Stomach (tissue), 9 donors: Measurements from ENCODE around the gene NXPH2. TPM values are rescaled to one million over a fixed set of nuclear protein-coding genes. Genes with fewer than 3 reads are reported as not detected.
"Not testable (repeated sequence)": the region's sequence is repeated elsewhere in the genome, so short reads cannot be mapped to it uniquely, and the experiment has no call there.

Source experiments
- DNase-seq, 2 donors: peaks; one replicate each; pipeline versions ENCODE4 v3.0.0 to v3.0.0-alpha.2; 2013 to 2019
- H3K27ac ChIP-seq, 5 donors: fragments of 200-600 bp in 4 of 5; sonication (generic) in 4 of 5; one replicate each; pipeline ENCODE4 v1.5.1; 2013 to 2019; ENCODE audit warnings: mild to moderate bottlenecking in 1 of 5, moderate library complexity in 1 of 5
- H3K27me3 ChIP-seq, 3 donors: fragments of 200-600 bp; sonication (generic); one replicate each; pipeline ENCODE4 v1.5.1; 2017 to 2019; ENCODE audit warnings: mixed run types in 1 of 3
- H3K36me3 ChIP-seq, 4 donors: fragments of 200-600 bp; sonication (generic); 1 replicate in 3 of 4; 2 replicates in 1 of 4; pipeline ENCODE4 v1.5.1; 2016 to 2019
- H3K4me1 ChIP-seq, 4 donors: fragments of 200-600 bp; sonication (generic); one replicate each; pipeline ENCODE4 v1.5.1; 2016 to 2019
- H3K4me3 ChIP-seq, 4 donors: fragments of 200-600 bp; sonication (generic) in 3 of 4; one replicate each; pipeline ENCODE4 v1.5.1; 2016 to 2019; ENCODE audit warnings: mild to moderate bottlenecking in 1 of 4
- H3K9me3 ChIP-seq, 4 donors: fragments of 200-600 bp; sonication (generic); one replicate each; pipeline ENCODE4 v1.5.1; 2016 to 2019
- EP300 ChIP-seq: sonication (generic); formaldehyde crosslinking; IDR thresholded peaks from one replicate; pipeline ENCODE4 v1.6.1; 2017; ENCODE audit warnings: antibody characterized with exemption
- POLR2A ChIP-seq, 4 donors: fragments of 450-650 bp; IDR thresholded peaks; one replicate each; pipeline ENCODE4 v1.6.1; 2016; ENCODE audit warnings: antibody characterized with exemption in 4 of 4, control low read depth in 2 of 4, mild to moderate bottlenecking in 1 of 4, moderate library complexity in 1 of 4
- POLR2AphosphoS5 ChIP-seq, 3 donors: sonication (generic); formaldehyde crosslinking; IDR thresholded peaks; one replicate each; pipeline ENCODE4 v1.6.1; 2016; ENCODE audit warnings: antibody characterized with exemption in 3 of 3
- WGBS, 5 donors: extraction: QIAGEN DNeasy Blood & Tissue Kit in 3 of 5; methylation state at CpG; one replicate each; pipeline versions ENCODE4 v1.1.5 to v1.1.7; 2013 to 2018; 5-methylcytosine and 5-hydroxymethylcytosine counted together
- intact Hi-C: fragments of 100-400 bp; cut with DNase I; formaldehyde crosslinking; loops from one replicate; pipeline ENCODE4 v1.15.1; 2023; ENCODE audit warnings: low total_unique reads
- polyA plus RNA-seq, 3 donors: library from polyadenylated mRNA; stranded (reverse); fragments of 200-250 nt; gene quantifications; one replicate each; pipeline ENCODE4 v1.2.3, GENCODE V29; 2013
- total RNA-seq, 5 donors: library from RNA; depleted of rRNA; stranded (reverse); fragments of >200 nt; gene quantifications; one replicate each; pipeline versions ENCODE4 v1.1.0 to v1.2.3, GENCODE V29; 2014 to 2016
- TF ChIP-seq, protein P1 (sequence below), 7 experiments: fragments of 450-650 bp in 4 of 7; fragments of 200-600 bp in 3 of 7; sonication (generic) in 3 of 7; IDR thresholded peaks; one replicate each; pipeline ENCODE4 v1.5.1; 2016 to 2019; ENCODE audit warnings: antibody characterized with exemption in 7 of 7, control low read depth in 2 of 7, mild to moderate bottlenecking in 1 of 7
- donor health status: healthy with polysubstance abuse.
- donor health status: Bipolar disorder and iron deficiency.
- donor health status: healthy.

NXPH2 gene
- total and polyA plus RNA-seq, 8 donors: 1.1 TPM; not detected in 7

DNA sequence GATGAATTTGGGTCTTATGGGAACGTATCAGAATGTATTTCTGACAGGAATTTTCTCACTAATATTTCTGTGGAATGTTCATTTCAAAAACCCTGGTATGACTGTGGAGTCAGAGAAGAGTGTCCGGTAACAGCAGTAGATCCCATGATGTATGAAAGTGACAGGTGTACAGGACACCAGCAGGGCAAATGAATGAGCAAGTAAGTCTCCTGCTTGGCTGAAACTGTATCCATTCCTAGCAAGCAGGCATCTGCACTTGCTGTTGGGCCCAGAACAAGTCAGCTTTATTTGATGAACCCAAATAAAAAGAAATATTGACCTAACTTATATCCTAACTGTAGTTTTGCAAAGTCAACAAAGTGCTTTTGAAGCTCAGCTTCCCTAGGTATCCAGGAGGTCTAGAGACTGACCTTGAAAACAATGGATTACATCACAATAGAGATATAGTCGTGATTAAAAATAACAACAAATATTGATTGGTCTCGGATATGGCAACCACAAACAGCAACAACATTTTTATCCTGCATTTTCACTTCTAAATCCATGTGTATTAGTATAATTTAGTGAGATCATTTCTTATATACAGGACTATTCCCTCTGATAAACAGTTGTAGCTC is 37.6 kb downstream of the NXPH2 start:
- intact Hi-C loops: no loop called here

DNA sequence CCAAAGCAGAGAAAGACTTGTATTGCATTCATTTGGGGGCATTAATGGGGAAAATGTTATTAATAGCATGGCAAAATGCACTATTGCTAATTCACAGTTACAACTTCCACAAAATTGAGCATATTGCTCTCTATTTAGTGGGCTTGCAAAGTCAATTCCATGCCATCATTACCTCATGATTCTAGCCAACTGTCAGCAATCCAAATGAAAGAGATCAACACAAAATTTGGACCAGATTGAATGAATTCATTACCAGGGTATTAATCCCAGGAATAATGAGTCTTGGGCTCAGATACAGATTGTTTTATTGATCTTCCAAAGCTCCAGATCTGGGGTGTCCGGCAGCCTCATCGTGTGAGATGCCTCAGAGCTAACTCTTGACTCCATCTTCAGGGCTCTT is 38.3 kb downstream of the NXPH2 start:
- Histone ChIP-seq H3K4me1 (no peaks in the 10 kb centered on the region), H3K4me3 (no peak overlapping the region), H3K27me3 (no peaks in the 10 kb centered on the region), H3K36me3 (no peaks in the 10 kb centered on the region), H3K27ac (no peak overlapping the region), H3K9me3 (peaks cover 0 to 7% (median 3%) of the 10 kb centered on the region in 4 donors)
- intact Hi-C loops: no loop called here
- DNase-seq: no peak
- TF ChIP-seq, protein P1, sequence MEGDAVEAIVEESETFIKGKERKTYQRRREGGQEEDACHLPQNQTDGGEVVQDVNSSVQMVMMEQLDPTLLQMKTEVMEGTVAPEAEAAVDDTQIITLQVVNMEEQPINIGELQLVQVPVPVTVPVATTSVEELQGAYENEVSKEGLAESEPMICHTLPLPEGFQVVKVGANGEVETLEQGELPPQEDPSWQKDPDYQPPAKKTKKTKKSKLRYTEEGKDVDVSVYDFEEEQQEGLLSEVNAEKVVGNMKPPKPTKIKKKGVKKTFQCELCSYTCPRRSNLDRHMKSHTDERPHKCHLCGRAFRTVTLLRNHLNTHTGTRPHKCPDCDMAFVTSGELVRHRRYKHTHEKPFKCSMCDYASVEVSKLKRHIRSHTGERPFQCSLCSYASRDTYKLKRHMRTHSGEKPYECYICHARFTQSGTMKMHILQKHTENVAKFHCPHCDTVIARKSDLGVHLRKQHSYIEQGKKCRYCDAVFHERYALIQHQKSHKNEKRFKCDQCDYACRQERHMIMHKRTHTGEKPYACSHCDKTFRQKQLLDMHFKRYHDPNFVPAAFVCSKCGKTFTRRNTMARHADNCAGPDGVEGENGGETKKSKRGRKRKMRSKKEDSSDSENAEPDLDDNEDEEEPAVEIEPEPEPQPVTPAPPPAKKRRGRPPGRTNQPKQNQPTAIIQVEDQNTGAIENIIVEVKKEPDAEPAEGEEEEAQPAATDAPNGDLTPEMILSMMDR (IDR thresholded peaks at IDR 0.05): no peak
- TF ChIP-seq POLR2AphosphoS5 (IDR thresholded peaks at IDR 0.05) (no peak), EP300 (no peak), POLR2A (IDR thresholded peaks at IDR 0.05) (no peak)
- WGBS, 5 donors: 93 to 96% (median 96%) methylated on average over 2 of the region's 2 CpGs

More for the DNA sequence above, 37.6 kb downstream of the NXPH2 start:
- Histone ChIP-seq H3K9me3 (peaks cover 0 to under 1% (median 0%) of the 10 kb centered on the region in 4 donors), H3K4me3 (no peak overlapping the region), H3K27me3 (no peaks in the 10 kb centered on the region), H3K4me1 (no peaks in the 10 kb centered on the region), H3K36me3 (no peaks in the 10 kb centered on the region), H3K27ac (no peak overlapping the region)
- 54 to 67% (median 59%) methylated on average over 4 of the region's 4 CpGs for WGBS, 5 donors
- no peak for DNase-seq
- TF ChIP-seq POLR2AphosphoS5 (IDR thresholded peaks at IDR 0.05) (no peak), EP300 (no peak), POLR2A (IDR thresholded peaks at IDR 0.05) (no peak)
- TF ChIP-seq, protein P1 (IDR thresholded peaks at IDR 0.05): no peak

DNA sequence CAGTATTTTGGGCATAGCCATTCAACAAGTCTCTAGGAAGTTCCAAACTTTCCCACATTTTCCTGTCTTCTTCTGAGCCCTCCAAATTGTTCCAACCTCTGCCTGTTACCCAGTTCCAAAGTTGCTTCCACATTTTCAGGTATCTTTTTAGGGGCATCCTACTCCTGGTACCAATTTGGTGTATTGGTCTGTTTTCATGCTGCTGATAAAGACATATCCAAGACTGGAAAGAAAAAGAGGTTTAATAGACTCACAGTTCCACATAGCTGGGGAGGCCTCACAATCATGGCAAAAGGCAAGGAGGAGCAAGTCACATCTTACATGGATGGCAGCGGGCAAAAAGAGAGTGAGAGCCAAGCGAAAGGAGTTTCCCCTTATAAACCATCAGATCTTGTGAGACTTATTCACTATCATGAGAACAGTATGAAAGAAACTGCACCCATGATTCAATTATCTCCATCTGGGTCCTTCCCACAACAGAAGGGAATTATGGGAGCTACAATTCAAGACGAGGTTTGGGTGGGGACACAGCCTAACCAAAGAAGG is 43.1 kb downstream of the NXPH2 start:
- H3K27me3 ChIP-seq, H3K4me3 ChIP-seq, H3K36me3 ChIP-seq, DNase-seq, H3K27ac ChIP-seq, intact Hi-C loops, H3K4me1 ChIP-seq: not testable (repeated sequence)
- H3K9me3 ChIP-seq: peaks cover 5 to 18% (median 14%) of the 10 kb centered on the region in 4 donors
- WGBS, 5 donors: 85 to 94% (median 89%) methylated on average over 3 of the region's 3 CpGs

- Histone ChIP-seq H3K27ac (no peak overlapping the region), H3K36me3 (no peaks in the 10 kb centered on the region), H3K4me3 (no peak overlapping the region), H3K27me3 (no peaks in the 10 kb centered on the region), H3K4me1 (no peaks in the 10 kb centered on the region), H3K9me3 (peaks cover 5 to 18% (median 14%) of the 10 kb centered on the region in 4 donors)
- whole genome bisulfite sequencing, 5 donors: 44 to 65% (median 58%) methylated on average over 1 of the region's 1 CpG
- no peak for DNase-seq
- intact Hi-C loops: no loop called here
- TF ChIP-seq EP300 (no peak), POLR2AphosphoS5 (IDR thresholded peaks at IDR 0.05) (no peak)
- TF ChIP-seq, protein P1 (IDR thresholded peaks at IDR 0.05): no peak
Observed at GRCh38 chr2:138732651-138733050, 47.5 kb downstream of the NXPH2 start.

DNA sequence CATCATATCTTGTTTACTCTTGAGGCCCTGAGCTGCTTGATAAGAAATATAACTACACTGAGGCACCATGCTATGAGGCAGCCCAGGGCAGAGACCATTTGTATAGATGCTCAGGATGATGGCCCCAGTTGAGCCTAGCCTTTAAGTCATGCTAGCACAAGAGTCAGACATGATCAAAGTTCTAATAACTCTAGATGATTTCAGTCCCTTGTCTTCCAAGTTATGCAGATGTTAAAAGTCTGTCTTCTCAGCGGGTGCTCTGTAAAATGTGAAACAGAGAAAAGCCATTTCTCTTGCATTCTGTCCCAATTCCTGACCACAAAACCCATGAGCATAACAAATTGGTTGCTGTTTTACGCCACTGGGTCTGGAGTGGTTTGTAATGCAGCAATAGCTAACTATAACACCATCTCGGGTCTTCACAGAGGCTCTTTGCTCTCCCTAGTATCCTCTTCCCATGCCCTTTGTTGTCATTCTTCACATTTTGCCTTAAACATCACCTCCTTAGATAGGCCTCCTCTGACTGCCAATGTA is 49.6 kb downstream of the NXPH2 start:
- Histone ChIP-seq H3K4me3 (no peak overlapping the region), H3K36me3 (no peaks in the 10 kb centered on the region), H3K27ac (no peak overlapping the region), H3K27me3 (no peaks in the 10 kb centered on the region), H3K9me3 (peaks cover 0 to under 1% (median 0%) of the 10 kb centered on the region in 4 donors), H3K4me1 (no peaks in the 10 kb centered on the region)
- intact Hi-C loops: no loop called here
- DNase-seq: no peak
- TF ChIP-seq EP300: no peak
- TF ChIP-seq POLR2AphosphoS5 (IDR thresholded peaks at IDR 0.05): no peak
- TF ChIP-seq, protein P1 (IDR thresholded peaks at IDR 0.05): no peak
- no peak for TF ChIP-seq POLR2A (IDR thresholded peaks at IDR 0.05)
- WGBS, 5 donors: 73 to 84% (median 83%) methylated on average over 3 of the region's 3 CpGs
